GM21717 (cell line): Measurements from ENCODE around the gene CDKN1A.

Experiments
- ATAC-seq: cut with Tn5 transposase; IDR thresholded peaks from one replicate; pipeline ENCODE4 v1.9.1; 2021; ENCODE audit warnings: mild to moderate bottlenecking, moderate library complexity; ENCODE audit not compliant: unreplicated experiment

The CDKN1A gene

DNA sequence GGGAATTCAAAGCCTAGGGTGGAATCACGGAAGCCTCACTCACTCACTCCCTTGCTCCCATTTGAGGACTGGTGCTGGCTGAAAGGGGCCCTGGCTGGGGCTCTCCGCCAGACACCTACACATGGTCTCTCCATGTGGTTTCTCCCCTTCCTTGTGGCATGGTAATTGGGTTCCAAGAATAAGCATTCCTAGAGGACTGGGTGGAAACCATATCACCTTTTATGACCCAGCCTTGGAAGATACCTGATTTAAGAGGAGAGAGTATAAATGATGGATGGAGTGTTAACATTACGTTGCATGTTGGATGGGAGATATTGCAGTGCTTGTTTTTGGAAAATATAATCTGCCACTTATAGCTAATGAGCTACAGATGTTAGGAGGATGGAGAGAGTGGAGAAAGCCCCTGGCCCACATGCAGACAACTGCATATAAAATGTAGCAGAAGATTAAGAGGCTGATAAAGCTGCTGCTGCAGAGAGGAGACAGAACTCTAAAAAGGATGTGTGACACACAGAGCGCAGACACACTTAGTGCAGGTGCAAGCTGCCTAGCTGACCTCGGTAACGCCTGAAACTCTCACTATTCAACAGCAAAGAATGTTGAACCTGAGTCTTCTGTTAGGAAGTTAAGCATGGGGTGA, 23.3 kb upstream of the CDKN1A start:
- ATAC-seq: no peak

DNA sequence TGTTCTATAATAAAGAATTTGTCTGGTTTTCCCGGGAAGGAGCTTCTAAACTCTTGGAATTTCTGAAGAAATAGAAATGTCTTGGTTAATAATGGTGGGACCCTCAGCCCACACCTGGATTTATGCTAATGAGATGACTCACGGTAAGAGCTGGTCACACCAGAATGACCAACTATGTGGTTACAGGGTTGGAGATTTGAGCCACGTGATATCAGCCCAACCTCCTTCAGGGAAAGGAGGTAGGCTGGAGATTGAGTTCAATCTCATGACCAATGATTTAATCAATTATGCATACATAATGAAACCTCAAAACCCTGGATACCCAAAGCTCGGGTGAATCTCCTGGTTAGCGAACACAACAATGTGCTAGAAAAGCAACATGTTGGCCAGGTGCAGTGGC, 22.1 kb upstream of the CDKN1A start:
- ATAC-seq: no peak

DNA sequence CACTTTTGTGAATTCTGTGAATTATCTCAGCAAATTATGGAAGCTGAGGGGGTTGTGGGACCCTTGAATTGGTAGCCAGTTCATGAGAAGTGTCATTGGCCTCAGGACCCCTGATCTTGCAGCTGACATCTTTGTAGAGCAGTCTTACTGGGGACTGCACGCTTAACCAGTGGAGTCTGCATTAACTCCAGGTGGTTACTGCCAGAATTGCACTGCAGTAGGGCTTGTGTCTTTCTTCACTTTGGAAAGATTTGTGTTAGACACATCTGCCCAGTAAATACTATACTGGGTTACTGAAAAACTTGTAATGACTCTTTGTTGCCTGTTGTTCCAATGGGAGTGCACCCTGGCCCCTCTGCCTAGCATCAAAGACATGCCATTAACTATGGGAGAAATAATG, 21.2 kb upstream of the CDKN1A start:
- ATAC-seq: no peak

DNA sequence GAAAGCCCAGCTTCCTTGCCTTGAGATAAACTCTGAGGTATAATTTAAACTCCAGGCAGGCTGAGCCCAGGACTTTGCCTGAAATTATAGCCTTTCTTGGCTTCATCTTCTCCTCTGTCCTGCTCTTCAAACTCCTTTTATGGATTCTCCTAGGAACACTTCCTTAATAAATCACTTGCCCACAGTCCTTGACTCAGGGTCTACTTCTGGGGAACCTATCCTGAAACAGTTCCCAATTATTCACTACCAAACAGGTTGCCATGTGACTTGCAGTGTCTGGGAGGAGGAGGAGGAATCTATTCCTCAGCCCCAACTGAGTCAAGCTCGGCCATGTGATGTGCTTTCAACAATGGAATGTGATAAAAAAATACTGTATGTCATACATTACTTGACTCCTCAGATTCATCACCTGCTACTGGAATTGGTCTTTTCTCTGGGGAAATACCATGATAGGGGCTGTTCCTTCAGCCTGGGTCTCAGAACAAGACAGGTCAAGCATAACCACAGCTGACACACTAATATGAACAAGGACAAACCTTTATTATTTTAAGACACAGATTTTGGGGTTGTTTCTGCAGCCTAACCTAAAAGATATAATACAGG, 20.5 kb upstream of the CDKN1A start:
- no peak for ATAC-seq

DNA sequence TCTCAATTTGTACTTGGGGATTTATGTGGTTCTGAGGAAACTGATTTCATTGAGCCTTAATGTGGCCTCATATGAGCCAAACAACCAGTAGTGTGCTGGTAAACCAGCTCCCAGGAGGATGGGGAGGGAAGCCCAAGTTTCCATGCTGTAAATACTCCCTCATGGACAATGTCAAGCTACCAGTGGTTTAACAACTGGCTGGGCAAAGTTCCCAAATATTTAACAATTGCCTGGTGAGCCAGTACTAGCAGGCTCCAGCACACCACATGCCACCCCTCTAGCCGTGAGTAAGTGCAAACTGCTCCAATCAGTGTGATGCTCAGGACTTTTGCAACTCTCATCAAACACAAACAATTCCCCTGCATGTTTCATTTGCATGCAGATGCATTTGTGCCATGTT, 19.2 kb upstream of the CDKN1A start:
- no peak for ATAC-seq

DNA sequence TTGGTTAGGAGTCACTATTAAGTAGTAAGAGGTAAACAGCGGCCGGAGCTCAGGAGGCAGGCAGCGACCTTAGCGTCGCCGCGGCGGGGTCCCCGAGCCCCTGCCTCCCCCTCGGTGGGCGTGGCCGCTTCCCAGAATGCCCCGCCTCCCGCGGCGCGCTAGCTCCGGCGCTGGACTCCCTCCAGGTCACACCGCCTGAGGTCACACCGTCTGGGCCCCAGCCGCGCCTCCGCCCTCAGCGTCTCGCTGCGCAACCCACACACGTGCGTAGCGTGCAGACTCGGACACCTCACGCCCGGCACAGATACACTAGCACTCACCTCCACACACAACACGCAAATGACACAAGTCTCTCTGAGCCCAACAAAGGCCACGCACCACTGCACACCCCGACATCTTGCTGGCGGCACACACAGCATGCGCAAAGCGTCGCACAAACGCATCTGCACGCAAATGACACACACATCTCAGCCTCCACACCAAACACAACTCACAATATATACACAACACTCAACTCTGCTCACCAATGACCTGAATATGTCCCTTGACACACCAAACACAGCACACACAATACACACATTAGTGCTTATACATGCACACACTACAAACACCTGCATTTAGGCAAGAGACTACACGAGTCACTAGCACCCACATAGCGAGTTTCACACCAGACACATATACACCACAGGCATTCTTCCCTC, 17.6 kb upstream of the CDKN1A start:
- ATAC-seq: no peak

DNA sequence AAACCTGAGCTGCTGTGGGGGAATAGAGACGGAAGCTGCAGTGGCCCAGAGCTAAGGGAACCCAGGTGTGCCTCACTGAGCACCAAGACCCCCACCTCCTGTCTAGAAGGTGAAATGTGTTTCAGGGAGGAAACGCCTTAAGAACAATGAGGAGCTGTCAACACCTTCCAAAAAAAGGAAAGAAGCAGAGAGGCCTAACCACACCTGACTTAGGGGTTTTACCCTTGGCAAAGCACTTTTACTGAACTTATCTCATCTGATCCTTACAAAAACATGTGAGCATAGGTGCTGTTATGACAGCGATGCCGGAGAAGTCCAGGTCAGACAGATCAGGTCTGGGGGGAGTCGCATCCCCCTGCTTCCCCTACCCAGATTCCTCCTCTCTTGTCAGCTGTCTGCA, 16.1 kb upstream of the CDKN1A start:
- ATAC-seq: no peak

DNA sequence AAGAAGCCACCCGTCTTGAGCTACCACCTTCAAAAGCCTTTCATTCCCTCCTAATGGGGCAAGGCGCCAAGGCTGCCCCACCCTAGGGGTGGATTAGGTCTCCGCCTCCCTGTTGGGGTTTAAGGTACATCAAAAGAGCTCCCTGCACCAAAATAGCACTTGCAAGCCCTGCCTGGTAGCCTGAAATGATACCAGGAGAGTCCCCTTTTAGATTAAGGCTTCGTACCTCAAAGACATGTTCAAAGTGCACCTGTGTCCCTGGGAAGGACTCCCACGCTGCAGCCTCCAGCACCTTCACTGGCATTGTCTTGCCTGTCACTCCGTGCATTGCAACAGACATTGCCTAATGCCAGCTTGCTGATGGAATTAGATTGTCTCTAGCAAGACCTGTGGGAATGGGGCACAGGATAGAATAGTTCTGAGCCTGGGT, 15.7 kb upstream of the CDKN1A start:
- no peak for ATAC-seq

DNA sequence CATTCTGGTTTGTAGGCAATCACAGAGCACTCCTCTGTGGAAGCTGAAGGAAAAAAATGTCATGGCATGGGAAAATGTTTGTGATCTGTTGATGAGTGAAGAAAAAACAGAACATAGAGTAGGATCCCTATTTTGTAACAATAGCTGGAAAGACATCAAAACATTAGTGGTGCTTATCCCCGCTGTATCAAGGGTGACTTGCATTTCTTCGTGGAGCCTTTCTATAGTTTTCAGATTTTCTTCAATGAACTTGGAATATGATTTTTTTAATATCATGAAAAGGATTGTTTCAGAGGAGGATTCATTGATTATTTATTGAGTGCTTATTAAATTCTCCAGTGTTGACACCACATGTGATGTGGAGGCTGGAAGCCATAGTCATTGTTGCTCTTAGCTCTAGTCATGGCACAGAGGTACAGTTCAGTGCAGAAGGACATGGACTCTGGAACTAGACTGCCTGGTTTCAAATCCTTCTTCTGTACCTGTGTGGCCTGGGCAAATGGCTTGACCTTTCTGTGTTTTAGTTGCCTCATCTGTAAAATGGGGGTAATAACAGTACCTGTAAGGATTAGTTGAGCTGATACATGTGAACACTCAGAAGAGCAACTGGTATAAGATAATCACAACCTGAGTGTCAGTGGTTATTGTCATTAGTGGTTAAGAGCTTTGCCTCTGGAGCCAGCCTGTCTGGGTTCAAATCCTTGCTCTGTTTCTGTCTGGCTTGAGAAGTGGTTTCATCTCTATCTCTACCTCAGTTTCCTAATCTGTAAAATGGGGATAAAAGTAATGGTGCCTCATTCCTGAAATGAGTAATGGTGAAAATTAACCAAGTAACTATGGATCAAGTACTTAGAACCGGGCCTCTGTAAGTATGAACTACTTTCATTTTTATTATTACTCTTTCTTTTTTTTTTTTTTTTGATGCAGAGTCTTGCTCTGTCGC, 14.7 kb upstream of the CDKN1A start:
- no peak for ATAC-seq

DNA sequence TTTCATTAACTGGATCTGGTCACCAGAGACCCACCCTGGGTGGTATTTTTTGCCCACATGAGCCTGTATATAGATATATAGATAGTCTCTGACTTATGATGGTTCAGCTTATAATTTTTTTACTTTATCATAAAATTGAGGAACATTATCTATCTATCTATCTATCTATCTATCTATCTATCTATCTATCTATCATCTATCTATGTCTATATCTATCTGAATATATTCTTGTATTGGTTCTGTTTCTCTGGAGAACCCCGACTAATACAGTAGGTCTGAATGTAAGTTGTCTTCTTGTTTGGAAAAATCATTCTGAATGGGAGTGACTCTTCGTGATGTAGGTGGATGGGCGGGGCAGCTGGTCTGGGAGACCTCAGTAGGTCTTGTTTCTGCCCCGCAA, 13.3 kb upstream of the CDKN1A start:
- ATAC-seq: no peak

DNA sequence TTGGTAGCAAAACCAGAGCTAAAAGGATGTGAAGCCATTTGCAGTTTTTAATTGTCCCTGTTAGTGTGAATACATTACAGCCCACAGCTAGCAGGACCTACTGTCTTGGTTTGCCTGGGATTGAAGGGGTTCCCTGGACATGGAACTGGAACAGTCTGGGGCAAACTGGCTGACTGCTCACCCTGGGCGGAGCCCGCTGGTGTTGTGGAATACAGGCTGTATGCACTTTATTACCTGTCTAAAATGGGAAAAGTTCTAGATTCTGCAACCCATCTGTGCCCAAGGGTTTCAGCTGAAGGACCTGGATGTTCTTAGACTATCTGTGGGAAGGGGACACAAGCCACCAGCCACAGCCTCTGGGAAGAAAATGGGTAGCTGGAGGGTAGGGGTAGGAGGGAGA, 12.2 kb upstream of the CDKN1A start:
- no peak for ATAC-seq

DNA sequence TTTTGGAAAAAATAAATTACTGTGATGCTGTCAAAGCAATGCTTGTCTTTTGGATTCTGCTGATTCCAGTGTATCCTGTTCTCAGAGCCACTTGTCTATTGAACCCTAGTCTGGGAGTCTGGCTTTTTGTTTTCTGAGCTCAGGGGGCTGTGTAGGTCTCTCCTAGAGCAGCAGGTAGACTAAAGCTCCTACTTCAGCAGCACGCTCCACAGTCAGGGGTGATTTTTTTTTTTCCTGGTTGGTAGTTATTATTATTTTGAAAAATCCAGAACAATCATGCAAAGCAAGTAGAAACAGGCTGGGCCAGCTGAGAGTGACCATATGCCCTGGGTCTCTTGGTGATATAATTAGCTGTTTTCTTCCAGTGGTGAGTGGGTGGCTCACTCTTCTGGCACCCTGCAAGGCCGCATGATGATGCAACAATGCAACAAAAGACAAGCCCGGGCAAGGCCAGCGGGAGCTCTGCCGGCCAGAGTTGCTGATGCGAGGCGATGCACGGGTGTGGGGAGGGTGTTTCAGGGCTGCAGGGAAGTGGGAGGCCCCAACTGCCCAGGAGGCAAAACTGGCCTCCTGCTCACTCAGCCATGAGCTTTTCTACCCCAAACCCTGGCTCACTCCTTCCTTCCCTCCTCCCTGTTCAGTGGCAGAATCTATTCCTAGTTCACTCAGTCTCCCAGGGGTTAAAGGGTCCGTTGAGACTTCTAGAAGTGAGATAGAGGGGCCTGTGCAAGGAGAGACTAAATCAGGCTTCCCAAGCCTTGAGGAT, 11.5 kb upstream of the CDKN1A start:
- ATAC-seq: peak; percentile 65

DNA sequence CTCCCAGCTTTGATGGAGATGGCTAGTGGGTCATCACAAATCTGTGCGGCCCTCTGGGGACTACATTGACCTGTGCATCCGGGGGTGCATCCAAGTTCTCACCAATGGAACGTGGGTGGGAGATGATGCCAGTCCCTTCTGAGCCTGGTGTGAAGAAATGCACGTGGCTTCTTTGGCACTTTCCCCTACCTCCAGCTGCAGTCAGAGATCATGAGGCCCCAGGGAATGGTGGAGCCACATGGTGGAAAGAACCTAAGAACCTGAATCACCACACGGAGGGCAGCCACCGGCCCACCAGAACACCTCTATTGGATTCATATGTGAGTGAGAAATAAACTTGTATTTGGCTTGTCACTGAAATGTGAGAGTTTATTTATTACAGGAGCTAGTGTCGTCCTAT, 9.9 kb upstream of the CDKN1A start:
- ATAC-seq: no peak

DNA sequence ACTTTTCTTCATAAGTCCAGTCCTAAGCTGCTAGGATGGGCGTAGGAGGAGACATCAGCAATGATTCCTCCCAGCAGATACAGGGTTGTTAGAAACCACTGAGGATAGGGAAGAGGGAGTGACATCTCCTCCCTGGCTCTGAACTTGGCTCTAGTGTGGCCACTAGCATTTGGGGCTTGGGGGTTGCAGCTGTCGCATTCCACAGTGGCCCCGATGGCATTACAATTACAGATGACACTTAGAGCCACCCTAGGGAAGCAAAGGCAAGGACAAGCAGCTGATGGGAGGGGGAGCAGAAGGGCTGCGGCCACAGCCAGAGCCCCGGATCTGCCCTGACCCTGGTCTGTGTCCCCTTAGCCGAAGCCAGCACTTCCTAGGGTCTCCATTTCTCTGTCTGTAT, 9.5 kb upstream of the CDKN1A start:
- no peak for ATAC-seq

DNA sequence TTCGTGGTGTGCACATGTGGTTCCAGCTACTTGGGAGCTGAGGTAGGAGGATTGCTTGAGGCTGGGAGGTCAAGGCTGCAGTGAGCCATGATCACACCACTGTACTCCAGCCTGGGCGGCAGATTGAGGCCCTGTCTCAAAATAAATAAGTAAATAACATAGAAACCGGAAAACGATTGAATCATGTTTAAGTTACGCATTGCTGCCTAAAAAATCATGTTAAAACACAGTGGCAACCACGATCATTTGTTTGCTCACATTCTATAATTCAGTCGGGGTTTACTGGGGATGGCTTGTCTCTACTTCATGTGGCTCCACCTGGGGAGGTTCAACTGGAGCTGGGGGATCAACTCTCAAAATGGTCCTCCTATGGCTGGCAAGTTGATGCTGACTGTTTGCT, 8.2 kb upstream of the CDKN1A start:
- no peak for ATAC-seq

DNA sequence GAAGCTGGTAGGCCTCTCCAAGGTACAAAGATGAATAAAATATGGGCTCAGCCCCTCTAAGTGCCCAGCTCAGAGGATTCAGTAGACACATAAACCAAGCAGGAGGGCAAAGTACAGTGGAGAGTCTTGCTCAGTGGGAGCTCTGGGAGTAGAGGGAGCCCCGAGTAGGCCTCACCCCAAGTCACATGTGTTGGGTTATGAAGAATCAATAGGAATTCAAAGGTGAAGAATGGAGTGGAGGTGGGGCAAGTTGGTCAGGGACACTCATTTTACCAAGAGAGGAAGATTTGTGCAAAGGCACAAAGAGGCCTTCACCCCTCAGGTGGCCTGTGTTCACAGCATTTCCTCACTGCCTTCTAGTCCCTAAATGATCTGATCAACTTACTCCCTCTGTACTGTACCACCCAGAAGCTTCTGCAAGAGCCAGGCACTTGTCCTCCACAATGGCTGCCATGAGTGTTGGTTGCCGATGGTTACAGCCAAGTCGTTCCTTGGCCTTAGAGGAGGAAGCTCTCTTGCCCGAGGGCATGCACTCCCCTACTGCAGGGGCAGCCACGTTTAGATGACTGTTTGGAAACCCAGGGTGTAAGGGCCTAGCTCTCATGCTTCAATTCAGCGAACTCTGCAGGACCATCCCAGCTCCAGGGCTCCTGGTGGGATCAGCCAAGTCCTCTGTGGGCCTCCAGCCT, 6.7 kb upstream of the CDKN1A start:
- ATAC-seq: no peak

DNA sequence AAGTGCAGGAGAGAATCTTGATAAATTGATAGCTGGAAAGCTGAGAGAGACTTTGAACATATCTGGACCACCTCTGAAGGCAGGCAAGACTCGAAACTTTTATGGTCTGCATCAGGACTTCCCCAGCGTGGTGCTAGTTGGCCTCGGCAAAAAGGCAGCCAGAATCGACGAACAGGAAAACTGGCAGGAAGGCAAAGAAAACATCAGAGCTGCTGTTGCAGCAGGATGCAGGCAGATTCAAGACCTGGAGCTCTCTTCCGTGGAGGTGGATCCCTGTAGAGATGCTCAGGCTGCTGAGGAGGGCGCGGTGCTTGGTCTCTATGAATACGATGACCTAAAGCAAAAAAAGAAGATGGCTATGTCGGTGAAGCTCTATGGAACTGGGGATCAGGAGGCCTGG, 4.6 kb upstream of the CDKN1A start:
- no peak for ATAC-seq

DNA sequence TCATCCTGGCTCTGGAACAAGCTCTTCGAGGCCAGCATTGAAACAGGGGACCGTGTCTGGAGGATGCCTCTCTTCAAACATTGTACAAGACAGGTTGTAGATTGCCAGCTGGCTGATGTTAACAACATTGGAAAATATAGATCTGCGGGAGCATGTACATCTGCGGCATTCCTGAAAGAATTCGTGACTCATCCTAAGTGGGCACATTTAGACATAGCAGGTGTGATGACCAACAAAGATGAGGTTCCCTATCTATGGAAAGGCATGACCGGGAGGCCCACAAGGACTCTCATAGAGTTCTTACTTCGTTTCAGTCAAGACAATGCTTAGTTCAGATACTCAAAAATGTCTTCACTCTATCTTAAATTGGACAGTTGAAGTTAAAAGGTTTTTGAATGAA, 3.6 kb upstream of the CDKN1A start:
- no peak for ATAC-seq

DNA sequence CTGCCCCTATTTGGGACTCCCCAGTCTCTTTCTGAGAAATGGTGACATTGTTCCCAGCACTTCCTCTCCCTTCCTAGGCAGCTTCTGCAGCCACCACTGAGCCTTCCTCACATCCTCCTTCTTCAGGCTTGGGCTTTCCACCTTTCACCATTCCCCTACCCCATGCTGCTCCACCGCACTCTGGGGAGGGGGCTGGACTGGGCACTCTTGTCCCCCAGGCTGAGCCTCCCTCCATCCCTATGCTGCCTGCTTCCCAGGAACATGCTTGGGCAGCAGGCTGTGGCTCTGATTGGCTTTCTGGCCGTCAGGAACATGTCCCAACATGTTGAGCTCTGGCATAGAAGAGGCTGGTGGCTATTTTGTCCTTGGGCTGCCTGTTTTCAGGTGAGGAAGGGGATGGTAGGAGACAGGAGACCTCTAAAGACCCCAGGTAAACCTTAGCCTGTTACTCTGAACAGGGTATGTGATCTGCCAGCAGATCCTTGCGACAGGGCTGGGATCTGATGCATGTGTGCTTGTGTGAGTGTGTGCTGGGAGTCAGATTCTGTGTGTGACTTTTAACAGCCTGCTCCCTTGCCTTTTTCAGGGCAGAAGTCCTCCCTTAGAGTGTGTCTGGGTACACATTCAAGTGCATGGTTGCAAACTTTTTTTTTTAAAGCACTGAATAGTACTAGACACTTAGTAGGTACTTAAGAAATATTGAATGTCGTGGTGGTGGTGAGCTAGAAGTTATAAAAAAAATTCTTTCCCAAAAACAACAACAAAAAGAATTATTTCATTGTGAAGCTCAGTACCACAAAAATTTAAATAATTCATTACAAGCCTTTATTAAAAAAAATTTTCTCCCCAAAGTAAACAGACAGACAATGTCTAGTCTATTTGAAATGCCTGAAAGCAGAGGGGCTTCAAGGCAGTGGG, 2.1 kb upstream of the CDKN1A start:
- no peak for ATAC-seq
